Bronchus fibroblast of lung (primary cell): ENCODE data around the gene KRTAP23-1. TPM values are rescaled to one million over a fixed set of nuclear protein-coding genes. Genes with fewer than 3 reads are reported as not detected.

Experiments used
- total RNA-seq: library from RNA; depleted of rRNA; stranded (reverse); fragments of >200 nt; gene quantifications from 2 replicates; pipeline ENCODE4 v1.2.3, GENCODE V29; 2015

Gene KRTAP23-1
- not detected in 2 replicates for total RNA-seq

GRCh38 chr21:30348506-30348905, at the start of gene KRTAP23-1:
Gene KRTAP23-1 (minus strand): TSS chr21:30348606. CDS start chr21:30348606, 0 bp downstream.

GRCh38 chr21:30395731-30396130, 47.3 kb upstream of the KRTAP23-1 start, which contains the start of gene KRTAP13-1:
Gene KRTAP13-1 (plus strand): TSS chr21:30396031. CDS start chr21:30396087, 56 bp downstream.

GRCh38 chr21:30372139-30372770, 23.8 kb upstream of the KRTAP23-1 start, which contains the start of gene KRTAP13-2:
Gene KRTAP13-2 (minus strand): TSS chr21:30372271. CDS start chr21:30372213, 58 bp downstream.

GRCh38 chr21:30337276-30337744, 11.1 kb downstream of the KRTAP23-1 start, which contains the start of gene KRTAP27-1:
Gene KRTAP27-1 (minus strand): TSS chr21:30337694. CDS start chr21:30337668, 26 bp downstream.

GRCh38 chr21:30320215-30320614, 28.2 kb downstream of the KRTAP23-1 start, which contains the start of gene KRTAP26-1:
Gene KRTAP26-1 (minus strand): TSS chr21:30320315. CDS start chr21:30320035, 280 bp downstream.

Other genes with a start within 250 kb of the KRTAP23-1 start
- gene CLDN17, start 181.8 kb downstream of the KRTAP23-1 start, total RNA-seq, result not detected in 2 replicates
- gene CLDN8, start 132.5 kb downstream of the KRTAP23-1 start, total RNA-seq, result not detected in 2 replicates
- not detected in 2 replicates for gene KRTAP24-1, start 65.7 kb downstream of the KRTAP23-1 start, total RNA-seq
- not detected in 2 replicates for gene KRTAP25-1, start 59.1 kb downstream of the KRTAP23-1 start, total RNA-seq
- gene KRTAP26-1, start 28.3 kb downstream of the KRTAP23-1 start, total RNA-seq, result not detected in 2 replicates
- not detected in 2 replicates for gene KRTAP27-1, start 10.9 kb downstream of the KRTAP23-1 start, total RNA-seq
- not detected in 2 replicates for gene KRTAP13-2, start 23.7 kb upstream of the KRTAP23-1 start, total RNA-seq
- not detected in 2 replicates for gene KRTAP13-1, start 47.4 kb upstream of the KRTAP23-1 start, total RNA-seq
- gene KRTAP13-3, start 77.3 kb upstream of the KRTAP23-1 start, total RNA-seq, result not detected in 2 replicates
- not detected in 2 replicates for gene KRTAP13-4, start 81.6 kb upstream of the KRTAP23-1 start, total RNA-seq
- not detected in 2 replicates for gene KRTAP15-1, start 91.7 kb upstream of the KRTAP23-1 start, total RNA-seq
- not detected in 2 replicates for gene KRTAP19-1, start 131.8 kb upstream of the KRTAP23-1 start, total RNA-seq
- gene KRTAP19-2, start 138.8 kb upstream of the KRTAP23-1 start, total RNA-seq, result not detected in 2 replicates
- gene KRTAP19-3, start 143.4 kb upstream of the KRTAP23-1 start, total RNA-seq, result not detected in 2 replicates
- not detected in 2 replicates for gene KRTAP19-4, start 148.6 kb upstream of the KRTAP23-1 start, total RNA-seq
- gene KRTAP19-5, start 153.5 kb upstream of the KRTAP23-1 start, total RNA-seq, result not detected in 2 replicates
- gene KRTAP19-6, start 193.3 kb upstream of the KRTAP23-1 start, total RNA-seq, result not detected in 2 replicates
- gene KRTAP19-7, start 212.7 kb upstream of the KRTAP23-1 start, total RNA-seq, result not detected in 2 replicates
- not detected in 2 replicates for gene KRTAP22-2, start 241.8 kb upstream of the KRTAP23-1 start, total RNA-seq
- gene KRTAP6-3, start 243.8 kb upstream of the KRTAP23-1 start, total RNA-seq, result not detected in 2 replicates